HG03066 (cell line): ENCODE measurements around the gene OPN4.

Experiments used
- ATAC-seq: cut with Tn5 transposase; IDR thresholded peaks from one replicate; pipeline ENCODE4 v1.9.1; 2021; ENCODE audit warnings: low read depth; ENCODE audit not compliant: unreplicated experiment

The OPN4 gene

GRCh38 chr10:86715156-86715795 lies 60.9 kb downstream of the OPN4 start:
- ATAC-seq: no peak

GRCh38 chr10:86715836-86716235 lies 61.5 kb downstream of the OPN4 start:
- ATAC-seq: no peak
